Amygdala (tissue), 56 donors: ENCODE results near the gene TNS3.

Experiments
- DNase-seq, 56 donors: peaks; one replicate each; lab custom pipeline; 2025; lab: John Stamatoyannopoulos, UW

Gene TNS3

GRCh38 chr7:47284691-47285635 lies 296.9 kb downstream of the TNS3 start:
- DNase-seq, result no peak

GRCh38 chr7:47283497-47284131 lies 298.3 kb downstream of the TNS3 start:
- no peak for DNase-seq

- DNase-seq, result no peak
These were observed 299.0 kb downstream of the TNS3 start for GRCh38 chr7:47282790-47283496.

GRCh38 chr7:47281966-47282643 lies 299.8 kb downstream of the TNS3 start:
- no peak for DNase-seq

GRCh38 chr7:47281161-47281560 lies 300.8 kb downstream of the TNS3 start:
- no peak for DNase-seq

GRCh38 chr7:47280114-47280513 lies 301.8 kb downstream of the TNS3 start:
- DNase-seq, result no peak

GRCh38 chr7:47278043-47278442 lies 303.9 kb downstream of the TNS3 start:
- DNase-seq, result no peak

GRCh38 chr7:47277321-47277781 lies 304.6 kb downstream of the TNS3 start:
- no peak for DNase-seq

- DNase-seq, result no peak
These were observed 307.7 kb downstream of the TNS3 start for GRCh38 chr7:47273974-47274766.

GRCh38 chr7:47273088-47273487 lies 308.8 kb downstream of the TNS3 start:
- DNase-seq, result no peak

GRCh38 chr7:47271749-47272148 lies 310.2 kb downstream of the TNS3 start:
- no peak for DNase-seq

- no peak for DNase-seq
These were observed 312.8 kb downstream of the TNS3 start for GRCh38 chr7:47268851-47269836.

- DNase-seq, result no peak
These were observed 314.6 kb downstream of the TNS3 start for GRCh38 chr7:47267346-47267745.

- no peak for DNase-seq
These were observed 315.1 kb downstream of the TNS3 start for GRCh38 chr7:47266799-47267198.

- DNase-seq, result peak in 41 of 56 donors; percentile 5 to 76 (median 27)
These were observed 315.7 kb downstream of the TNS3 start for GRCh38 chr7:47266131-47266706.

- DNase-seq, result no peak
These were observed 316.3 kb downstream of the TNS3 start for GRCh38 chr7:47265621-47266020.

GRCh38 chr7:47264021-47264651 lies 317.8 kb downstream of the TNS3 start:
- DNase-seq, result no peak

GRCh38 chr7:47262881-47263280 lies 319.0 kb downstream of the TNS3 start:
- DNase-seq, result no peak
